K562 (cell line): ENCODE data around the gene IL17REL. TPM values are rescaled to one million over a fixed set of nuclear protein-coding genes. Genes with fewer than 3 reads are reported as not detected.

Experiments
- ATAC-seq: fragments of 200-7000 bp; cut with Tn5 transposase; 3 replicates; pipeline ENCODE4 v1.9.1; 2020; ENCODE audit warnings: moderate library complexity
- BruUV-seq: library from RNA; stranded (reverse); fragments of 400-500 nt; replicated peaks from 2 replicates; lab custom pipeline; 2021; lab: Mats Ljungman, UMichigan
- CTCF ChIA-PET: fragments of 300-600 bp; formaldehyde crosslinking; extraction: SDS; loops from one replicate; lab custom pipeline; 2021; ENCODE audit warnings: low intra/inter-chr PET ratio; lab: Yijun Ruan, JAX
- POLR2A ChIA-PET: fragments of 300-600, 350-650 bp; sonication (Branson Sonifier 250); formaldehyde crosslinking; extraction: SDS; loops from one replicate; lab custom pipeline; 2021; ENCODE audit warnings: antibody characterized with exemption, inconsistent platforms; lab: Yijun Ruan, JAX
- DNase-seq, 4 experiments: peaks; one replicate each; pipeline versions ENCODE4 v3.0.0 to v3.0.0-alpha.2; 2011 to 2018; ENCODE audit warnings: low spot score in 3 of 4, mixed read lengths in 3 of 4; ENCODE audit errors: extremely low read depth in 1 of 4
- FAIRE-seq: peaks from 2 replicates; lab custom pipeline; 2011; peaks lifted over from hg19 to GRCh38; lab: Jason Lieb, UNC
- H2AFZ ChIP-seq: 2 replicates; pipeline ENCODE4 v1.6.0; 2011; ENCODE audit warnings: low read depth, low read length, control low read depth, inconsistent platforms
- H3K27ac ChIP-seq: fragments of 200-600 bp; 3 replicates; pipeline ENCODE4 v1.8.0; 2011; ENCODE audit warnings: low read depth, mild to moderate bottlenecking, control low read depth, inconsistent platforms, low read length, moderate library complexity, mixed read lengths; ENCODE audit errors: extremely low read depth
- H3K27me3 ChIP-seq, 2 experiments: fragments of 300-600 bp in 1 of 2; 2 replicates in 1 of 2; 3 replicates in 1 of 2; pipeline versions ENCODE4 v1.6.0 to v1.8.0; 2011; ENCODE audit warnings: inconsistent platforms in 2 of 2, low read length in 2 of 2, mild to moderate bottlenecking in 1 of 2, mixed read lengths in 1 of 2, moderate library complexity in 1 of 2; ENCODE audit not compliant: control insufficient read depth in 2 of 2, insufficient read depth in 2 of 2
- H3K36me3 ChIP-seq: fragments of 300-600 bp; 3 replicates; pipeline ENCODE4 v1.8.0; 2011; ENCODE audit warnings: mild to moderate bottlenecking, low read length, inconsistent platforms; ENCODE audit not compliant: control insufficient read depth, insufficient read depth
- H3K4me1 ChIP-seq, 2 experiments: fragments of 200-600 bp in 1 of 2; replicated peaks in 1 of 2; 2 replicates in 1 of 2; 3 replicates in 1 of 2; pipeline versions ENCODE4 v1.5.1 to v1.8.0; 2011; ENCODE audit warnings: inconsistent platforms in 2 of 2, low read length in 2 of 2, mild to moderate bottlenecking in 1 of 2, mixed read lengths in 1 of 2, moderate library complexity in 1 of 2; ENCODE audit not compliant: control insufficient read depth in 2 of 2, insufficient read depth in 2 of 2
- H3K4me2 ChIP-seq: 2 replicates; pipeline ENCODE4 v1.6.1; 2011; ENCODE audit warnings: low read length, control low read depth, inconsistent platforms, mixed read lengths; ENCODE audit not compliant: insufficient read depth
- H3K4me3 ChIP-seq: fragments of 200-600 bp; sonication (generic), shearing (Covaris generic); 2 replicates; pipeline ENCODE4 v1.5.1; 2016; ENCODE audit warnings: control low read depth, inconsistent platforms
- H3K79me2 ChIP-seq: fragments of 200-600 bp; 3 replicates; pipeline ENCODE4 v1.8.0; 2011; ENCODE audit warnings: low read length, inconsistent platforms; ENCODE audit not compliant: control insufficient read depth, insufficient read depth
- H3K9ac ChIP-seq, 2 experiments: 2 replicates each; pipeline versions ENCODE4 v1.6.0 to v1.6.1; 2011; ENCODE audit warnings: low read depth in 2 of 2, low read length in 2 of 2, control low read depth in 1 of 2, inconsistent platforms in 1 of 2, mild to moderate bottlenecking in 1 of 2, mixed read lengths in 1 of 2; ENCODE audit not compliant: insufficient read depth in 1 of 2
- H3K9me1 ChIP-seq: one replicate; pipeline ENCODE4 v1.6.0; 2011; ENCODE audit warnings: inconsistent platforms, mild to moderate bottlenecking, low read length, moderate library complexity; ENCODE audit not compliant: control insufficient read depth, insufficient read depth
- H3K9me3 ChIP-seq: replicated peaks from 2 replicates; pipeline ENCODE4 v1.5.1; 2011; ENCODE audit warnings: low read depth, low read length, inconsistent platforms; ENCODE audit not compliant: control insufficient read depth, insufficient read depth
- H4K20me1 ChIP-seq: replicated peaks from 2 replicates; pipeline ENCODE4 v1.6.1; 2011; ENCODE audit warnings: low read length, inconsistent platforms, mixed read lengths; ENCODE audit not compliant: control insufficient read depth, insufficient read depth
- DDX20 ChIP-seq: fragments of 450-650 bp; IDR thresholded peaks from 2 replicates; pipeline ENCODE4 v1.6.1; 2016; ENCODE audit warnings: missing genetic modification characterization, low read depth, mild to moderate bottlenecking, missing compliant biosample characterization, moderate library complexity
- GATAD2B ChIP-seq: fragments of 450-650 bp; IDR thresholded peaks from 2 replicates; pipeline ENCODE4 v1.6.1; 2017; ENCODE audit warnings: mild to moderate bottlenecking, borderline replicate concordance
- NONO ChIP-seq, 2 experiments: fragments of 200-400 bp in 1 of 2; fragments of 450-650 bp in 1 of 2; formaldehyde crosslinking in 1 of 2; IDR thresholded peaks; 2 replicates each; pipeline ENCODE4 v1.6.1; 2017; ENCODE audit warnings: low read depth in 2 of 2, mild to moderate bottlenecking in 2 of 2, moderate library complexity in 2 of 2, low read length in 1 of 2
- PHF21A ChIP-seq: fragments of 450-650 bp; IDR thresholded peaks from 2 replicates; pipeline ENCODE4 v1.6.1; 2017; ENCODE audit warnings: low read depth, borderline replicate concordance
- POLR2AphosphoS5 ChIP-seq: IDR thresholded peaks from 2 replicates; pipeline ENCODE4 v1.6.1; 2011; ENCODE audit warnings: mild to moderate bottlenecking, low read depth, low read length, moderate library complexity; ENCODE audit not compliant: control insufficient read depth, insufficient read depth
- POU5F1 ChIP-seq: fragments of 150-350 bp; IDR thresholded peaks from 2 replicates; pipeline ENCODE4 v1.6.1; 2014; ENCODE audit warnings: borderline replicate concordance, low read length, low read depth, mild to moderate bottlenecking; ENCODE audit not compliant: partially characterized antibody
- SLC30A9 ChIP-seq: fragments of 250-450 bp; sonication (Bioruptor Pico); IDR thresholded peaks from 2 replicates; pipeline ENCODE4 v1.8.0; 2022; ENCODE audit warnings: mild to moderate bottlenecking, moderate library complexity
- SMARCA5 ChIP-seq: fragments of 450-650 bp; IDR thresholded peaks from 2 replicates; pipeline ENCODE4 v1.6.1; 2016
- SMARCE1 ChIP-seq: fragments of 450-650 bp; IDR thresholded peaks from 2 replicates; pipeline ENCODE4 v1.7.1; 2016; ENCODE audit warnings: mild to moderate bottlenecking
- TAF15 ChIP-seq: fragments of 200-400 bp; formaldehyde crosslinking; IDR thresholded peaks from 2 replicates; pipeline ENCODE4 v1.6.1; 2017; ENCODE audit warnings: mild to moderate bottlenecking, low read depth, low read length, moderate library complexity
- TBP ChIP-seq: optimal IDR thresholded peaks from 2 replicates; pipeline ENCODE3; 2011; ENCODE audit warnings: low read depth, low read length, improper control_type of control experiment
- ZNF431 ChIP-seq: sonication (generic); formaldehyde crosslinking; IDR thresholded peaks from 2 replicates; pipeline ENCODE4 v1.8.0; 2022; ENCODE audit warnings: mild to moderate bottlenecking, missing genetic modification reagents
- ZNF766 ChIP-seq: fragments of 200-800 bp; sonication (Bioruptor generic); conservative IDR thresholded peaks from 2 replicates; pipeline ENCODE4 v1.6.1; 2016; ENCODE audit warnings: missing genetic modification characterization, missing compliant biosample characterization
- whole genome bisulfite sequencing: fragments of 100-300 bp; shearing (Covaris generic); methylation state at CpG from one replicate; pipeline ENCODE4 v1.1.6; 2016; ENCODE audit warnings: low coverage, mixed read lengths; ENCODE audit not compliant: insufficient coverage; ENCODE audit errors: missing lambda C conversion rate; 5-methylcytosine and 5-hydroxymethylcytosine counted together
- in situ Hi-C: fragments of 300-500 bp; cut with MboI; formaldehyde crosslinking; loops from 4 replicates; pipeline ENCODE4 v1.15.0; 2018; ENCODE audit warnings: inconsistent platforms, mixed read lengths
- intact Hi-C: fragments of 100-400 bp; cut with micrococcal nuclease; formaldehyde crosslinking; loops from 2 replicates; pipeline ENCODE4 v1.14.2; 2022
- polyA plus RNA-seq, 8 experiments: library from polyadenylated mRNA; depleted of rRNA in 4 of 8; stranded (reverse) in 5 of 8; unstranded in 3 of 8; fragments of >200 nt; fragmentation: Nextera tagmentation in 2 of 8; fragmentation: Illumina TruSeq in 1 of 8; extraction: Ambion mirVana in 2 of 8; extraction: Trizol in 1 of 8; gene quantifications; 2 replicates each; pipeline versions ENCODE4 v1.2.1 to v1.2.3, GENCODE V29; 2011 to 2014; ENCODE audit warnings: inconsistent platforms in 1 of 8, missing spikeins in 1 of 8
- total RNA-seq, 7 experiments: library from RNA; depleted of rRNA in 6 of 7; stranded (reverse); fragments of >200 nt in 6 of 7; fragmentation: Illumina TruSeq in 2 of 7; extraction: Trizol in 2 of 7; gene quantifications; 2 replicates each; pipeline versions ENCODE4 v1.2.1 to v1.2.3, GENCODE V29; 2011 to 2021; ENCODE audit warnings: low replicate concordance in 1 of 7

Gene IL17REL
- total and polyA plus RNA-seq, 9 of the 15 experiments (the other 6 are each of a cell fraction or from before 2014, with no cell fraction given) = 0.05 to 0.42 (median 0.11) TPM; not detected in 4

DNA sequence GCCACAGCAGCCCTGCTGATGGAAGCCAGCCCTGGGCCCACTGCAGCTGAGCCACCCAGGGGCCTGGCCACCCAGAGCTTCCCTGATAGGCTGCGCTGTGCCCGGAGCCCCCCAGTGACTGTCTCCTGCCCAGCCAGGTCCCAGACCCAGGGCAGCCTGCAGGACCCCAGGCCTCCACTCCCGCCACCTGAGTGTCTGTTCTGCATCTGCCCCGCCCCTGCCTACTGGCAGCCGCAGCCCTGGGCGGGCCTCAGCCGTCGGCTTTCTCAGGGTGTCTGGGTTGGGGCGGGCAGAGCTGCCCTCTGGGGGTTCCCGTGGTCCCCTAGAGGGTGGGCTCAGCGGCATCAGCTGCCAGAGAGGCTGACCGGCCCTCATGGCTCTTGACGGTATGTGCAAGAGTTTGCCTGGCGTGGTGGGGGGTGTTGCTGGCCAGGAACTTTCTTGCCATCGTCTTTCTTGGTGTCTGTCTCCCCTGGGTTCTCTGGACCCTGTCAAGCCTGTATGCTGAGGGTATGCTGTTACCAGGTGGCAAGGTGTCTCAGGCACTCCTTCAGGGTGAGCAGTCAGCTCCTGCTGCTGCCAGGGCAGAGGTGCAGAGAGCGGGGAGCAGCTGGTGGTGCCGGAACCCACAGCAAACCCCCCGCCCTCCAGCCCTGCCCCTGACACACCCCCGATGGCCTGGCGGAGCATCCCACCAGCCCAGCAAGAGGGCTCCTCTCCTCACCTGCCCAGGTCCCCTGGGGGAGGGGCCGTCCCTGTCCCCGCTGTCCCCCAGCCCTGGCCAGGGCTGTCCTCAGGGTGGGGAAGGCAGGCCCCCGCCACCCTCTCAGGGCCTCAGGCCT is 64.2 kb downstream of the IL17REL start:
- CTCF ChIA-PET = no interaction called here
- ATAC-seq = no peak
- FAIRE-seq = no peak
- Histone ChIP-seq H3K27ac (no peak overlapping the region), H3K9ac (no peak overlapping the region), H3K79me2 (no peaks in the 10 kb centered on the region), H3K4me3 (no peak overlapping the region), H2AFZ (no peak overlapping the region), H3K4me2 (no peak overlapping the region), H3K36me3 (no peaks in the 10 kb centered on the region), H3K27me3 (no peaks in the 10 kb centered on the region), H3K9me1 (no peaks in the 10 kb centered on the region), H4K20me1 (no peaks in the 10 kb centered on the region), H3K4me1 (peaks cover 5 to 89% of the 10 kb centered on the region in 2 experiments; a peak in 3 of 5 replicates), H3K9me3 (no peaks in the 10 kb centered on the region)
- in situ Hi-C loops = no loop called here
- intact Hi-C loops = no loop called here
- TF ChIP-seq TBP = no peak
- no peak for TF ChIP-seq ZNF431 (CRISPR knock-in tag)
- TF ChIP-seq ZNF766 (CRISPR knock-in tag) = no peak
- TF ChIP-seq PHF21A = no peak
- TF ChIP-seq SMARCE1 = no peak
- no peak for TF ChIP-seq TAF15
- no peak for TF ChIP-seq DDX20 (tag)
- TF ChIP-seq GATAD2B = no peak
- TF ChIP-seq POLR2AphosphoS5 = no peak
- TF ChIP-seq POU5F1 = no peak
- no peak for TF ChIP-seq NONO (IDR thresholded peaks at IDR 0.05; ENCODE audit: low read depth in 2 of 2, low read length in 1 of 2)
- TF ChIP-seq SMARCA5 = no peak
- TF ChIP-seq SLC30A9 (CRISPR knock-in tag) = no peak
- POLR2A ChIA-PET = no interaction called here
- 82% methylated on average over 7 of the region's 23 CpGs for WGBS
- no peak for DNase-seq
- no TSS peak for BruUV-seq
